IPS-15b (cell line): Measurements from ENCODE around the gene MICAL2.

Experiments used
- H3K27me3 ChIP-seq: one replicate; pipeline ENCODE4 v1.6.1; 2013; ENCODE audit warnings: low read length; ENCODE audit not compliant: control insufficient read depth, insufficient read depth
- H3K36me3 ChIP-seq: one replicate; pipeline ENCODE4 v1.6.1; 2013; ENCODE audit warnings: low read length; ENCODE audit not compliant: control insufficient read depth, insufficient read depth
- H3K4me1 ChIP-seq: one replicate; pipeline ENCODE4 v1.6.1; 2013; ENCODE audit warnings: mild to moderate bottlenecking, low read length; ENCODE audit not compliant: control insufficient read depth, insufficient read depth
- H3K4me3 ChIP-seq: one replicate; pipeline ENCODE4 v1.5.1; 2013; ENCODE audit warnings: low read depth, low read length
- H3K9ac ChIP-seq: one replicate; pipeline ENCODE4 v1.6.1; 2013; ENCODE audit warnings: low read depth, mild to moderate bottlenecking, low read length
- H3K9me3 ChIP-seq: one replicate; pipeline ENCODE4 v1.6.1; 2013; ENCODE audit warnings: mild to moderate bottlenecking, low read length; ENCODE audit not compliant: control insufficient read depth, insufficient read depth

The MICAL2 gene

GRCh38 chr11:12247543-12248254 is 137.3 kb downstream of the MICAL2 start:
- H3K4me3 ChIP-seq: no peak overlapping the region
- peaks cover 12% of the 10 kb centered on the region for H3K4me1 ChIP-seq
- no peak overlapping the region for H3K9ac ChIP-seq
- no peaks in the 10 kb centered on the region for H3K27me3 ChIP-seq
- no peaks in the 10 kb centered on the region for H3K9me3 ChIP-seq
- no peaks in the 10 kb centered on the region for H3K36me3 ChIP-seq

- peaks cover 9% of the 10 kb centered on the region for H3K4me1 ChIP-seq
Observed at GRCh38 chr11:12248330-12248729, 137.9 kb downstream of the MICAL2 start.

DNA sequence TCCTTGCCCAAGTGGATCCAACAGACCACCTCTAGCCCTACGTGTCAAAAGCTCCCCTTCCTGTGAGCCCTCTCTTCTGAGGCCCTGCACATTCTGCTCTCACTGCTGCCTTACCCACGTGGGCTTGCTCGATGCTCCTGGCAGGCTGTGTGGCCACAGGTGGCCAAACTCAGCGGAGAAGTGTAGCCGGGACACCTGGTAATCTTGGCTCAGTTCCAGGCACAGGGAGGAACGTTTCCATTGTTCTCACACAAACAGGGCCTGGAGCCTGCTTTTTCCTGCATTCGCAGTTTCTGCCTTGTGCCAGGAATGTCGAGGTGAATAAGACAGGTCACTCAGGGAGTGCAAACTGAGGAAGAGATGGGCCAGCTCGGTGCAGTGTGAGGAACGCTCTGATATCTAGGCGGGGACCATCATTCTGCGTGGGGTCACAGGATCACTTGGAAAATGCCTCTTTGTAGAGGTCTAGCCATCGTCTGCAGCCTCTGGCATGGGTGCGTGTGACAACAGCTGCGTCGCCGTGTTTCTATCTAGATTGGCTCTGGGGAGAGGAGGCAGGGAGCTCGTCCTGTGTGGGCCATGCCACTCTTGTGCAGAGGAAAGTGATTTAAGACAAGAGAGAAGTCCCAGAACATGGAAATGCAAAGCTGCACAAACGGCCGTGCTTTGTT is 139.3 kb downstream of the MICAL2 start:
- Histone ChIP-seq H3K27me3 (no peaks in the 10 kb centered on the region), H3K4me1 (peaks cover 9% of the 10 kb centered on the region), H3K9ac (no peak overlapping the region), H3K9me3 (no peaks in the 10 kb centered on the region), H3K36me3 (no peaks in the 10 kb centered on the region), H3K4me3 (no peak overlapping the region)

More at GRCh38 chr11:12248330-12248729, 137.9 kb downstream of the MICAL2 start:
- Histone ChIP-seq H3K36me3 (no peaks in the 10 kb centered on the region), H3K4me3 (no peak overlapping the region), H3K27me3 (no peaks in the 10 kb centered on the region), H3K9ac (no peak overlapping the region), H3K9me3 (no peaks in the 10 kb centered on the region)

DNA sequence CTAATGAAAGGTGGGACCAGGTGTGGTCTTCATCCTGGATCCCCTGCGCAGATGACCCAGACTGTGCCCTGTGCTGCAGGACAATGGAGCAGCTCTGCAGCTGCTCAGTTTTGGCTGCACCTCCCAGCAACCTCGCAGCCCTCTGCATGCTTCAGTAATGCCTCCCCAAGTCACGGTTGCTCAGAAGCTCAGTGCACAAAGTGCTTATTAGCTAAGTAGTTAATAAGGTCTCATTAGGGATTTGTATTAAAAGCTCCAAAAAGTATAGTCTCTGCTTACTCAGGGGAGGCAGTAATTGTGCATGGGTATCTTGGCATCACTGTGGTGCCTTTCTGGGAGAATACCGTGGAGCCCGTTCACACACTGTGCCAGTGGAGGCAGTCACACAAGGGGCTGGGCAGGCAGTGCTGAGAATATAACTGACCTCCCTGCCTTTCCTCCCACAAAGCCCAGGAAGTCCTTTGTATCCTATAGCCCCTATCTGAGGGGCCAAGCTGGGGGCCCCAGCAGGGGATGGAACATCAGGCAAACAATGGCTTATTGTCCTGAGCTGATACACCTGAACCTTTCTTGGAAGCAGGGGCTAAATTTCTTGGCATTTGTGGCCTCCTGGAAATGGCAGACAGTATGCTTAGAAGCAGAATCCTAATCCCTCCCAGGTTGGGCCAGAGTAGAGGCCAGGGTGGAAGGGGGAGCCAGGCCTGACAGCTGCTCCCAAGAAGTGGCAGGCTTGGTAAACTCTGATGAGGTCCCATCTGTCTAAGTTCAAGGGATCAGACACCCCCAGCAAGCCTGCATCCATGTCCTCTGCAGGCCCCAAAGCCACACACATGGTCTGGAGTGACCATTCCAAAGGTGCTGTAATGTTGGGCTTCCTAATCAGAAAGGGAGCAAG is 141.5 kb downstream of the MICAL2 start:
- no peaks in the 10 kb centered on the region for H3K27me3 ChIP-seq

DNA sequence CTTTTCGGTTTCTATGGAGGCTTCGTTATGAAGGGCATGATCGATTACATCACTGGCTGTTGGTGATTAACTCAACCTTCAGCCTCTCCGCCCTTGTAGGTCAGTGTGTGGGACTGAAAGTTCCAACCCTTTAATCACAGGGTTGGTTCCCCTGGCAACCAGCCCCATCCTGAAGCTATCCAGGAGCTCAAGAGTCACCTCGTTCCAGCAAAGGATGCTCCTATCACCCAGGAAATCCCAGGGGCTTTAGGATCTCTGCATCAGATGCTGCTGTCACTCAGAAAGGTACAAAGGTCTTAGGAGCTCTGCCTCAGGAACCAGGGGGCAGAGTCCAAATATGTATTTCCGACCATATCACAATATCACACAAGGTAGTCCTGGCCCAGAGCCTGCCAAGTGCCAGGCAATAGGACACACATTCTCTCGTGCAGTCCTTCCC is 143.5 kb downstream of the MICAL2 start:
- H3K4me3 ChIP-seq: no peak overlapping the region
- H3K27me3 ChIP-seq: no peaks in the 10 kb centered on the region
- H3K4me1 ChIP-seq: peaks cover 6% of the 10 kb centered on the region
- H3K36me3 ChIP-seq: no peaks in the 10 kb centered on the region
- no peak overlapping the region for H3K9ac ChIP-seq
- no peaks in the 10 kb centered on the region for H3K9me3 ChIP-seq

More for the DNA sequence above, 141.5 kb downstream of the MICAL2 start:
- H3K9ac ChIP-seq: no peak overlapping the region
- H3K4me1 ChIP-seq: peaks cover 9% of the 10 kb centered on the region
- H3K9me3 ChIP-seq: no peaks in the 10 kb centered on the region
- no peak overlapping the region for H3K4me3 ChIP-seq
- H3K36me3 ChIP-seq: no peaks in the 10 kb centered on the region

DNA sequence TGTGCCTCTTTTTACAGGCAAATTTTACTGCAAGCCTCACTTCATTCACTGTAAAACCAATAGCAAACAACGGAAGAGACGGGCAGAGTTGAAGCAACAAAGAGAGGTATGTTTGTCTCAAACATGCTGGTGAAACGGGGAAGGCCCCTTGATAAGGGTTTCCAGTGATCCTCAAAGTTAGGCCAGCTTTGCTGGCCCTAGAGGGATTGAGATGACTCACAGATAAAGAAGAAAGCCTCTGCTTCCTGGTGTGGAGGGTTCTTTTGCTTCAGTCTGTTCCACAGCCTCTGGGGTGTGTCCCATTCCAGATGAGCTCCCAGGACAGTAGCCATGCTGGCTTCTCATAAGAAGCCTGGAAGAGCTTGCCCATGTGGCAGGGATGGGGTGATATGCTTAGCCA is 148.1 kb downstream of the MICAL2 start:
- H3K9me3 ChIP-seq: no peaks in the 10 kb centered on the region
- no peak overlapping the region for H3K9ac ChIP-seq
- H3K4me1 ChIP-seq: no peaks in the 10 kb centered on the region
- H3K36me3 ChIP-seq: no peaks in the 10 kb centered on the region
- H3K27me3 ChIP-seq: no peaks in the 10 kb centered on the region
- H3K4me3 ChIP-seq: no peak overlapping the region

DNA sequence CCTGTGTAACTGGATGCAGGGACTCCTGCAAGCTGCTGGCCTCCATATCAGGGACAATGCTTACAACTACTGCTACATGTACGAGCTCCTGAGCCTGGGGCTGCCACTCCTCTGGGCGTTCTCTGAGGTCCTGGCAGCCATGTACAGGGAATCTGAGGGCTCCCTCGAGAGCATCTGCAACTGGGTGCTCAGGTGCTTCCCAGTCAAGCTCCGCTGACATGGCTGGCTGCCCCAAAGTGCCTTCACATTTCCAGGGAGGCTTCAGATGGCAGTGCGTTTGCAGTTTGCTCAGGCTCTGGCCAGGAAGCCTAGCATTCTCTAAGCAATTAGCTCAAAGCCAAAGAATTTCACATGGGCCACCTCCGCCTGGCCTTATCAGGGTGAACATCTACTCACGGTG is 149.6 kb downstream of the MICAL2 start:
- no peak overlapping the region for H3K4me3 ChIP-seq
- H3K9me3 ChIP-seq: no peaks in the 10 kb centered on the region
- H3K4me1 ChIP-seq: no peaks in the 10 kb centered on the region
- H3K27me3 ChIP-seq: no peaks in the 10 kb centered on the region
- no peaks in the 10 kb centered on the region for H3K36me3 ChIP-seq
- H3K9ac ChIP-seq: no peak overlapping the region

- Histone ChIP-seq H3K4me1 (no peaks in the 10 kb centered on the region), H3K36me3 (no peaks in the 10 kb centered on the region)
Observed at GRCh38 chr11:12260731-12261521, 150.5 kb downstream of the MICAL2 start.

GRCh38 chr11:12261551-12261950 is 151.2 kb downstream of the MICAL2 start:
- Histone ChIP-seq H3K36me3 (no peaks in the 10 kb centered on the region), H3K9ac (no peak overlapping the region), H3K27me3 (no peaks in the 10 kb centered on the region), H3K4me3 (no peak overlapping the region), H3K9me3 (no peaks in the 10 kb centered on the region), H3K4me1 (no peaks in the 10 kb centered on the region)

More at GRCh38 chr11:12260731-12261521, 150.5 kb downstream of the MICAL2 start:
- no peak overlapping the region for H3K9ac ChIP-seq
- H3K27me3 ChIP-seq: no peaks in the 10 kb centered on the region
- H3K9me3 ChIP-seq: no peaks in the 10 kb centered on the region
- H3K4me3 ChIP-seq: no peak overlapping the region

GRCh38 chr11:12263141-12263693 is 152.8 kb downstream of the MICAL2 start:
- Histone ChIP-seq H3K27me3 (no peaks in the 10 kb centered on the region), H3K36me3 (no peaks in the 10 kb centered on the region), H3K4me3 (no peak overlapping the region), H3K9ac (no peak overlapping the region), H3K4me1 (no peaks in the 10 kb centered on the region), H3K9me3 (no peaks in the 10 kb centered on the region)

DNA sequence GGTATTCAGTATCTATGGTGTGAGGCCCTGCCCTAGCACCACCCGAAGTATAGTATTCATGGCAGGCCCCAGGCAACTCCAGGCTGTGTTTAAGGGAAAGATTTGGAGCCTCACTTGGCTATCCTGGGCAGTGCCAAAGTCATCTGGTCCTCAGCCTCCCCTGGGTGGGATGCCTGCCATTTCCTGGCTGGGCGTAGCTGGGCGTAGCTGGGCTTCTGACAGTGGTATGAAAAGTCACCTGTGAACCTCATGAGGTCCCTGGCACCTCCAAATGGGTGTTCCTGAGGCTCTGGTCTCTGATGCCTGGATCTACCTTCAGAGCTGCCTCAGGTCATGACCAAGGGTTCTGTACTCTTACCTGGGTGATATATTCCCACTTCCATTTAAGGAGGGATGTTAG is 154.0 kb downstream of the MICAL2 start:
- no peaks in the 10 kb centered on the region for H3K36me3 ChIP-seq
- no peaks in the 10 kb centered on the region for H3K9me3 ChIP-seq
- H3K27me3 ChIP-seq: no peaks in the 10 kb centered on the region
- no peak overlapping the region for H3K4me3 ChIP-seq
- no peak overlapping the region for H3K9ac ChIP-seq
- H3K4me1 ChIP-seq: no peaks in the 10 kb centered on the region
